Upper lobe of right lung (tissue), 1 donor: ENCODE data around the gene LENEP. TPM values are rescaled to one million over a fixed set of nuclear protein-coding genes. Genes with fewer than 3 reads are reported as not detected.
A peak's percentile ranks its signal among the peaks of the same experiment; 100 is the strongest.

Experiments used
- ATAC-seq: fragments of 200-7000 bp; cut with Tn5 transposase; one replicate; pipeline ENCODE4 v1.9.1; 2020; ENCODE audit warnings: mild to moderate bottlenecking, moderate library complexity
- DNase-seq: peaks from one replicate; pipeline ENCODE4 v3.0.0-alpha.2; 2020
- H3K27ac ChIP-seq: fragments of 200-600 bp; one replicate; pipeline ENCODE4 v1.8.0; 2022
- H3K27me3 ChIP-seq: fragments of 200-600 bp; one replicate; pipeline ENCODE4 v1.8.0; 2022; ENCODE audit warnings: mild to moderate bottlenecking
- H3K36me3 ChIP-seq: fragments of 200-600 bp; one replicate; pipeline ENCODE4 v1.8.0; 2022
- H3K4me1 ChIP-seq: fragments of 200-600 bp; one replicate; pipeline ENCODE4 v1.8.0; 2022
- H3K4me3 ChIP-seq: fragments of 200-600 bp; one replicate; pipeline ENCODE4 v1.8.0; 2022; ENCODE audit warnings: mild to moderate bottlenecking
- H3K9me3 ChIP-seq: fragments of 200-600 bp; one replicate; pipeline ENCODE4 v1.8.0; 2022
- intact Hi-C: fragments of 100-400 bp; cut with DNase I; formaldehyde crosslinking; loops from one replicate; pipeline ENCODE4 v1.11.0; 2022
- total RNA-seq: library from RNA; stranded (reverse); fragmentation: NEBNext Ultra II Directional; extraction: Animal tissue kit (Norgen Biotek cat#: 25700); gene quantifications from one replicate; pipeline ENCODE4 v1.2.1, GENCODE V29; 2021
- TF ChIP-seq, protein P1 (sequence below): fragments of 200-600 bp; IDR thresholded peaks from one replicate; pipeline ENCODE4 v1.8.0; 2022; ENCODE audit warnings: antibody characterized with exemption
- donor health status: DM: no; HTN: yes; CAD: no; lungs with severe emphysema.

The LENEP gene
- total RNA-seq, 1 donor from 2014 or later = not detected

DNA sequence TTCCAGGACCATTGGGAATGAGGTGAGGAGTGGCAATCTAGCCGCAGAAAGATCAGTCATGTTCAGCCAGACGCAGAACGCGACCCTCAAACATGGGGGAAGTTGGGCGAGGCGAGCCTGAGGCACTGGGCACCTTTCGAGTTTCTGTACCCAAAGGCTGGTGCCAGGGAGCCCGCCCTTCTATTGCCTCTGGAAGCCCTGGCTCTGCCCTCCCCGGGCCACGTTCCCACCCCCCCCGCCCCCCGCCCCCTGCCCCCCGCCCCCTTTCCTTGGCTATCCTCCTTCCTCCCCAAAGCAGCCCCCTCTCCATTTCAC, 7.0 kb downstream of the LENEP start:
- Histone ChIP-seq H3K27me3 (no peaks in the 10 kb centered on the region), H3K36me3 (no peaks in the 10 kb centered on the region), H3K9me3 (no peaks in the 10 kb centered on the region), H3K27ac (peak overlapping the region; percentile 90), H3K4me3 (peak overlapping the region; percentile 88), H3K4me1 (peaks cover 32% of the 10 kb centered on the region)
- DNase-seq (no peak), ATAC-seq (no peak)
- intact Hi-C loops = no loop called here
- TF ChIP-seq, protein P1, sequence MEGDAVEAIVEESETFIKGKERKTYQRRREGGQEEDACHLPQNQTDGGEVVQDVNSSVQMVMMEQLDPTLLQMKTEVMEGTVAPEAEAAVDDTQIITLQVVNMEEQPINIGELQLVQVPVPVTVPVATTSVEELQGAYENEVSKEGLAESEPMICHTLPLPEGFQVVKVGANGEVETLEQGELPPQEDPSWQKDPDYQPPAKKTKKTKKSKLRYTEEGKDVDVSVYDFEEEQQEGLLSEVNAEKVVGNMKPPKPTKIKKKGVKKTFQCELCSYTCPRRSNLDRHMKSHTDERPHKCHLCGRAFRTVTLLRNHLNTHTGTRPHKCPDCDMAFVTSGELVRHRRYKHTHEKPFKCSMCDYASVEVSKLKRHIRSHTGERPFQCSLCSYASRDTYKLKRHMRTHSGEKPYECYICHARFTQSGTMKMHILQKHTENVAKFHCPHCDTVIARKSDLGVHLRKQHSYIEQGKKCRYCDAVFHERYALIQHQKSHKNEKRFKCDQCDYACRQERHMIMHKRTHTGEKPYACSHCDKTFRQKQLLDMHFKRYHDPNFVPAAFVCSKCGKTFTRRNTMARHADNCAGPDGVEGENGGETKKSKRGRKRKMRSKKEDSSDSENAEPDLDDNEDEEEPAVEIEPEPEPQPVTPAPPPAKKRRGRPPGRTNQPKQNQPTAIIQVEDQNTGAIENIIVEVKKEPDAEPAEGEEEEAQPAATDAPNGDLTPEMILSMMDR = no peak

DNA sequence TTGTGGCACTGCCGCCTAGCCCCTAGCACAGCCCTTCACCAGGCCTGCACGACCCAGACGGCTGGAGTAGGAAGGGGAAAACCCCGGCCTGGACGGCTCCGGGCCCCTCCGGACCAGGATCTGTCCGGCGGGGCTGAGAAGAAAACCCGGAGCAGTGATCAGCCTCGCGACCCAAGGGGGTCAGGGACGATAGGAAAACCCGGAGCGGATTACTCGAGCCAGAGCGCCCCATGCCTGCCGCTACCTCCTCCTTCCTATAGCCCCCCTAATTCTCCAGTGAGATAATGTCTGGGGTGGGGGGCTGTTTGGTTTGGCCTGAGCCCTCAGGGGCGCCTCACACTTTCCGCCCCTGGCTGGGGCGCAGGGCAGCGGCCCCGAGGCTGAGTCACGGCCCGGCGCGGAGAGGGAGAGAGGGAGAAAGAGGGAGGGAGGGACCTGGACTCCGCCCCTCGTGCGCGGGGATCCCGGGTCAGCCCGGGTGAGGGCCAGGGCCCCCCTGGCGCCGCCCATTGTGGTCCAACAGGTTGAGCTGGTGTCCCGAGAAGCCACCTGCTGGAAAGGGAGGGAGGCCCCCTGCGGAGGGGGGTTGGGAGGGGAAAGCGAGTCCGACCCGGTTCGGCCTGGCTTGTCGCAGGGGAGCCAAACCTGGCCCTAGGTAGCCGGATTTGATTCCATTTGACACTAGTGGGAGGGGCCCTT, 7.5 kb downstream of the LENEP start:
- TF ChIP-seq, protein P1 = no peak
- Histone ChIP-seq H3K9me3 (no peaks in the 10 kb centered on the region), H3K4me1 (peaks cover 37% of the 10 kb centered on the region), H3K27me3 (no peaks in the 10 kb centered on the region), H3K4me3 (peak overlapping the region; percentile 88), H3K27ac (peak overlapping the region; percentile 90), H3K36me3 (no peaks in the 10 kb centered on the region)
- DNase-seq (peak; percentile 98), ATAC-seq (peak; percentile 72)
- intact Hi-C loops = no loop called here

DNA sequence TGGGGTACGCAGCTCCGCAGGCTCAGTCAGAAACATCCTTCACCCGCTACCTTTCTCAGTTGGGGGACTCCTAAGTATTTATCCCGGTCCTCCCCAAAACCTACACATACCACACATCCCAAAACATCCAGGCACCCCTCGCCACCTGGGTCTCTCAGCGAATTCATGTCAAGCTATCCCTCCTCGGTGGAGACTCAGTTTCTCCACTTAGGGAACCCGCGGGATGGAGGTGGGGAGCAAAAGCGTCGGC, 8.0 kb downstream of the LENEP start:
- peaks cover 42% of the 10 kb centered on the region for H3K4me1 ChIP-seq
- H3K27ac ChIP-seq = peak overlapping the region; percentile 90
- no peaks in the 10 kb centered on the region for H3K36me3 ChIP-seq
- intact Hi-C loops = no loop called here
- TF ChIP-seq, protein P1 = no peak
- no peaks in the 10 kb centered on the region for H3K27me3 ChIP-seq
- no peaks in the 10 kb centered on the region for H3K9me3 ChIP-seq
- ATAC-seq (no peak), DNase-seq (no peak)
- peak overlapping the region; percentile 88 for H3K4me3 ChIP-seq

DNA sequence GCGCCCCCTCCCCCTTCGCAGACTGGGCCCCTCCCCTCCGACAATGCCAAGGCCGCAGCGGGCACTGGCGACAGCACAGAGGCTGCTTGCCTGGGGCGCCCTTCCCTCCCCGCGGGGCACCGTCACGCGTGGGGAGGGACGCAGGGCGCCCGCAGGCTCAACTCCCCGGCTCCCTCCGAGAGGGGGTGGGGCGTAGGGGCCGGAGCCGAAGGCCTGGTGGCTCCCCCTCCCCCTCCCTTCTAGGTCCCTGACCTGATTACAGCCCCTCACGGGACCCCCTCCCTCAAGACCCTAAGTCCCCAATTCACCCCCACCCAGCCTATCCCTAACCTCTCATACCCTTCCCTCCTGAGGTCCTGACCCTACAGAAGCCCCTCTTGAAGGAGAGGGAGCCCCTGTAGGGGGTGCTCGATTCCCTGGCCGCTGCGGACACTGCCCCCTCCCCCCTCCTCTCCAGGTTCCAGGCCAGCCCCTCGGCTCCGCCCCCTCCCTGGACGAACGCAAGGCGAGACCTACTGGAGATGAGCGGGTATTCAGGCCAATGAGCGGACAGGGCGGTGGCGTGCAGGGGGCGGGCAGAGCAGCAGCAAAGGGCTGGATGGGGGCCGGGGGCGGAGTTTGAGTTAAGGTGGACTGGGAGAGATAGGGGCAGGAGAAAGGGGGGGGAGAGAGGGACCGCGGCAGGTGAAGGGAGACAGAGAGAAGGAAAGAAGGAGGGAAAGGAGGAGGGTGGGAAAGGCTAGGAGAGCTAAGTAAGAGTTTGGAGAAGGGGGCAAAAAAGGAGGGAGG, 8.5 kb downstream of the LENEP start:
- peak overlapping the region; percentile 88 for H3K4me3 ChIP-seq
- intact Hi-C loops = no loop called here
- peaks cover 47% of the 10 kb centered on the region for H3K4me1 ChIP-seq
- TF ChIP-seq, protein P1 = peak; percentile 32
- H3K27me3 ChIP-seq = no peaks in the 10 kb centered on the region
- no peaks in the 10 kb centered on the region for H3K9me3 ChIP-seq
- H3K36me3 ChIP-seq = no peaks in the 10 kb centered on the region
- H3K27ac ChIP-seq = peak overlapping the region; percentile 90
- ATAC-seq = peak; percentile 84
- peak; percentile 100 for DNase-seq

DNA sequence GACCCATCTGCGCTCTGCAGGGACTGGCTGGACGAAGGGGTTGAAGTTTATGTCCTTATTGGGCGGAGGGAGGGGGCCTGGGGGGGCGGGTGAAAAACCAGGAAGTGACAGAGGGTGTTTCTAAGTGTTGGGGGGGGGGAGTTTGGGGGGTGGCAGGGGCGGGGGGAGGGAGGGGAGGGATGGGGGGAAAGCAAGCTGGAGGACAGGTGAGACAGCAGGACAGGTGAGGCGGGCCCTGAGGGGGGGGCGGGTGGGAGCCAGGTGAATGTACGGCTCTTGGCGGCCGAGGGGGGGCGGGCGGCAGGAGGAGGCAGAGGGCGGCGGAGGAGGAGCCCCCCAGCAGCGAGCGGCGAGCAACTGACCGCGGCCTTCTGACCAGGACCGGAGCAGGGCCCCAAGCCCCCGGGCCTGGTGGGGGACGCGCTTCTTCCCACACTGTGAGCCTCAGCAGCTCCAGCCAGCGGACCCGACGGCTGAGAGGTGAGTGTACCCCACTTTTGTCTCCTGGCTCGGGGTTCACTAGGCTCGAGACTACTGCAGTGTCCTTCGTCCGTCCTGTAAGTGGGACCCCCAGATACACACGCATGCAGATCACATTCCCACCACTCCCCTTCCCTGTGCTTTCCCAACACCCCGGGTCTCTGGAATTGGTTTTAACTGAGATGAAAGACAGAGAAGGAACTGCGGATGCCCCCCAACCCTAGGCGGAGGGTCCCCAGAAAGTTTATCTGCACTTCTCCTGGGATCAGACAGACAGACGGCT, 9.3 kb downstream of the LENEP start, which contains the start of gene ZBTB7B:
Gene ZBTB7B, plus strand, starts transcription at position 339 of the 763 bp plus-strand sequence. CDS start 11,859 bp downstream, outside the sequence.
- DNase-seq = peak; percentile 87
- Histone ChIP-seq H3K4me3 (peak within 1 kb of the TSS; percentile 88), H3K4me1 (peaks cover 55% of the 10 kb centered on the region), H3K27me3 (no peaks in the 10 kb centered on the region), H3K36me3 (no peaks in the 10 kb centered on the region), H3K9me3 (no peaks in the 10 kb centered on the region), H3K27ac (peak within 1 kb of the TSS; percentile 93)
- peak; percentile 3 for ATAC-seq
- intact Hi-C loops = no loop called here
- TF ChIP-seq, protein P1 = no peak
